Kidney glomerular epithelial cell (primary cell): Measurements from ENCODE around the gene MCU.

Source experiments
- DNase-seq: peaks from one replicate; lab custom pipeline; 2025; lab: John Stamatoyannopoulos, UW

The MCU gene

GRCh38 chr10:72802763-72803505 is 111.0 kb downstream of the MCU start:
- peak; percentile 30 for DNase-seq

DNA sequence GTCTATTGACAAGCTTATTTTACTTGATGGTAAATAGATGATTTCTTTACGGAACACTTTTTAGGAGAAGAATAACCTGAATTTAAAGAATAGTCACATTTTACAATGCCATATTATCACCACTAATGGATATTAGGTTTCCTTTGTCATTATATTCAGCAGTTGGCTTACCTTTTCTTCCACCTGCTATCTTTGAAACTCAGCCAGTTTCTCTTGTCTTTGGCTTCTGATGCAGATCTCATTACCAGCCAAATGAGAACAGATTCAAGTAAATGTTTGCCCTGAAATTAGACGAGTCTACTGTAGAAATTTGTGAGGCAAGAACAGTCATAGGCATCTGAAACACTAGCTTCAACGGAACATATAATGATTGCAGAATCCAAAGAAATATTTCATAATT is 116.1 kb downstream of the MCU start:
- DNase-seq: no peak

DNA sequence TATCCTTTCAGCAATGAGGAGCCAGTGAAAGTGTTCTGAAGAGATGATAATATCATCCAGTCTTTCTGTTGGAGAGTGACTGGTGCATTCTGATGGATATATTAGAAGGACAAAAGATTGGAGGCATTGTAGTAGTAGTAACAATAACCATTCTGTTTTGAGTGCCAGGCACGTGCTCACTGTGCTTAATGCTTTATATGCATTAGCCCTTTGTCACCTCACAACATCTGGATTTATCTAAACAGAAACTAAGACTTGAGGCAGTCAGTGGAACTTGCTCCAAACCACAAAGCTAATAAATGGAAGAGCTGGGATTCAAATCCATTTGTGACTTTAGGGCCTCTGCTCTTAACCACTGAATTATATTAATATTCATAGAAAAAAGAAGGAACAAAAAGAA is 117.1 kb downstream of the MCU start:
- DNase-seq: no peak

DNA sequence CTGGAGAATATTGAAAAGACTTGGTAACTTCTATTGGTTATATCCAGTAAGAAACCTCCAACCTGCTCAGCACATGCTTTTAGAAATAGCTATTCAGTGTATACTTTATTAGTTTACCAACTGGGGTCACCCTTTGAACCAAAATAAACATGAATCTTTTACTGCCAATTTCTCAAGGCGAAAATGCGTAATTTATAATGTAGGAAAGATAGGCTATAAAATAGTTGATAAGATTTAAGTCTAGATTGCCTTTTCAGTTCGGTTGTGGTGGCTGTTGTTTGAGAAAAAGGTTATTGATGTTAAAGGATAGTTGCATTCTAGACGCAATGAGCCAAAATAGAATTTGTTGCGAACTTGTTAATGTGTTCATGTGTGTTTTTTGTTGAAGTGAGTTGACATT is 119.0 kb downstream of the MCU start:
- no peak for DNase-seq

DNA sequence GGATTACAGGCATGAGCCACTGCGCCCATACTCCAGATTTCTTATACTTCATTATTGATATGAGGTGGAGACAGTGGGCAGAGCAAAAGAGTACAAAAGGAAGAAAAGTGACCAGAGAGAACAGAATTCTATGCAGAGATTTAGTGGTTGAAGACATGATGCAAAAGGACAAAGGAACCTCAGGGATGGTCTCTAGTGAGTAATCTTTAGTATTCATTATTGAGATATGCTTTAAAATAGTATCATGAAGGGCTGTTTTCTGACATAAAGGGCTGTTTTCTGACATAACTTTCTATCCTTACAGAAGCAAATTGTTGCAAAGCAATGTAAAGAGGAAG is 120.4 kb downstream of the MCU start:
- no peak for DNase-seq

DNA sequence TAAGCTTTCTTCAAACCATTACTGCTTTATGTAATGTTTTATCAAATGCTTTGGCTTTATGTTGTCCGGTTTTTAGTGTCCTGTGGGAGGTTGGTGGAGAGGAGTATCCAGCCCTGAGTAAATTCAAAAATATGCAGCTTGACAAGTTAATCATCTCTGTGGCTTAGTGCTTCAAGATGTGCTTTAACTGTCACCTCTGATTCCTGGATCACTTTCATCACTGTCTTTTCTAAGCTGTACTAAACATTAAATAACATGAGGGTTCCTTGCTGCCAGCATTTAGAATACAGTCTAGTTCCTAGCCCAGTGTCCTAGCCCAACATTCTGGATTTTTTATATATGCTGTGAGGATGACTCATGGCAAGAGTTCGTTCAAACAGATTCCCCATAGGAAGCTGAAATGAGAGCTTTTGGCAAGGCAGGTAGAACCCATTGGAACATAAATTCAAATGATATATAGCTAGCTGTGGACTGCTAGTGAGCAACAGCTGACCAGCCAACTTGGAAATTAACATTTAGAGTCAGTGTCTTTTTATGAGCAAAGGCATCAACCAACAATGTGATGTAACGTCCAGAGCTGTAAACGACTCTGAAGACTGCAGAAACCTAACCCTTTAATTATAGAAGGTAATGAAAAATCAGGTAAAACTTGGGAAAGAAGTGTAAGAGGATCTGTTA is 120.9 kb downstream of the MCU start:
- peak; percentile 62 for DNase-seq

GRCh38 chr10:72814099-72814790 is 122.3 kb downstream of the MCU start:
- peak; percentile 29 for DNase-seq

DNA sequence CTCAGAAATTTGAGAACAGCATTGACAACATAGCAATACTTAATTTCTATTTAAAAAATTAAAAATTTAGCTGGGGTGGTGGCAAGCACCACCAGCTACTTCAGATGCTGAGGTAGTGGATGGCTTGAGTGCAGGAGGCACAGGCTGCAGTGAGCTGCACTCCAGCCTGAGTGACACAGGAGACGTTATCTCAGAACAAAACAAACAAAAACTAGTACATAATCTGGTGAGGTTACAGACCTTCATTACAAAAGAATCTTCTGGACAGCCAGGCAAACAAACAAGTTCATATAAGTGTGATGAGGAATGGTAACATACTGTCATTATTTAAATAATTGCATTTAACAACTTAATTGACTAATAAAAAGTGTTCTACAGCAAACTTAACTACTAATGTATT is 124.6 kb downstream of the MCU start:
- no peak for DNase-seq

DNA sequence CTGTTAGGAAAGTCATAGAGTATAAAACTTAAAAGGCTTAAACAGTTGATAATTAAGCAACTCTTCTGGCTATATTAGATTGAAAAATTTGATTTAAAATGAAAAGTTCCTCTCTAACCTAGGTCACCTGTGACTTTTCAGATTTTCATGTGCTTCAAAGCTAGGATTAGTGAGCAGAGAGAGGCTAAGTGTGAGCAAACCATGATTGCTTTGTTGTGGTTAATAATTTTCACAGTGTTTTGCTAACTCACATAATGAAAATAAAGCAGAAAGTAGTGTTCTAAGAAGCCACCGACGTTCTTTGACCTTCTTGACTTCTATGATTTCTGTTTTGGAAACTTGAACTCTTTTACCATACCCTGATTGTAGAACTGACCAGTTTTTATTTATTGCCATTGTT is 126.1 kb downstream of the MCU start:
- no peak for DNase-seq

- no peak for DNase-seq
Observed at GRCh38 chr10:72819053-72819452, 127.1 kb downstream of the MCU start.

- DNase-seq: no peak
Observed at GRCh38 chr10:72821606-72822005, 129.7 kb downstream of the MCU start.

DNA sequence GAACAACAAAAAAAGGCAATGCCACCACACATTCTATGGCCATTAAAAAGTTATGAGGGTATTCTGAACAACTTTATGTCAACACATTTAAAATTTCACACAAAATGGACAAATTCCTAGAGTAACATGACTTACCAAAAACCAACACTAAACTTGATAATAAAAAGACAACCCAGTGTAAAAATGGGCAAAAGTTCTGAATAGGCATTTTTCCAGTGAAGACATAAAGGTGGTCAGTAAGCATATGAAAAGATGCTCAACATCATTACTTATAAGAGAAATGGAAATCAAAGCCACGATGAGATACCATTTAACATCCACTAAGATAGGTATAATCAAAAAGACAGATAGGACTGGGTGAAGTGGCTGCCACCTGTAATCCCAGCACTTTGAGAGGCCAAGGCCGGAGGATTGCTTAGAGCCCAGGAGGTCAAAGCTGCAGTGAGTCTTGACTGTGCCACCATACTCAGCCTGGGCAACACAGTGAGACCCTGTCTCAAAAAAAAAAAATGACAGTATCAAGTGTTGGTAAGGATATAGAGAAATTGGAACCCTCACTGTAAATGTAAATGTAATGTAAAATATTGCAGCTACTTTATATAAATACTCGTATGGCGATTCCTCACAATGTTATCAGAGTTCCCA is 130.5 kb downstream of the MCU start:
- DNase-seq: no peak

- DNase-seq: no peak
Observed at GRCh38 chr10:72825163-72825562, 133.2 kb downstream of the MCU start.

DNA sequence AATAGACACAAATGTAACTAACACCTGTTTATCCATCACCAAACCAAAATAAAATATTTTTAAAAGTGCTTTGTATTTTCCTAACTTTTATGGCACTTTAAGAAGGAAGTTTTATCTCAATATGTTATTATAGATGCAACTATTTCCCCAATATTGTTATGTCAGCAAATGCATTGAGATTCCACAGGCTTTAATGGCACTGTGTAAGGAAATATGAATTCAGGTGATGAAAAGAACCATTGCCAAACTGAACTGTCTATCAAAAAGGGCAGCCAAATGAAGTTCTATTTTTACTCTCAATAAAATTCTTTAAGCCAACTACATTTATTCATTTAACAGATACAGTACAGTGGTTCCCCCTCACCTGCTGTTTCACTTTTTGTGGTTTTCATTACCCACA is 134.4 kb downstream of the MCU start:
- no peak for DNase-seq

DNA sequence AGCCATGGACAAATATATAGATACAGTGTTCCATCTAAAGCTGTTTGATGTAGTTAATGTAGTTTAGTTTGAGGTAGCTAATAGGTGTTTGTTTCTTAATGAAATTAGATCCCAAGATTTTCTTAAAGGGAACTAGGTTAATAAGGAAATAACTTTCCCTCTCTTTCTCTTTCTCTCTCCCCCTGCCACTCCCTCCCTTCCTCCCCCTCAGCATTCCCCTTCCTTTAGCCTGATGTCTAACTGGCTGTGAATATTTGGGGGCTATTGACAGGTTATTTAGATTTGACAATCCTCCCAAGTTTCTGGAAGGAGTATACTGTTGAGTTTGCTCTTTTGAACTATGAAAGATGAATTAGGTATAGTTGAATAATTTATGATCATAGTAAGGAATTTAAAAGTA is 136.4 kb downstream of the MCU start:
- DNase-seq: no peak

GRCh38 chr10:72830625-72831024 is 138.7 kb downstream of the MCU start:
- no peak for DNase-seq

GRCh38 chr10:72831696-72832409 is 139.9 kb downstream of the MCU start:
- DNase-seq: no peak

DNA sequence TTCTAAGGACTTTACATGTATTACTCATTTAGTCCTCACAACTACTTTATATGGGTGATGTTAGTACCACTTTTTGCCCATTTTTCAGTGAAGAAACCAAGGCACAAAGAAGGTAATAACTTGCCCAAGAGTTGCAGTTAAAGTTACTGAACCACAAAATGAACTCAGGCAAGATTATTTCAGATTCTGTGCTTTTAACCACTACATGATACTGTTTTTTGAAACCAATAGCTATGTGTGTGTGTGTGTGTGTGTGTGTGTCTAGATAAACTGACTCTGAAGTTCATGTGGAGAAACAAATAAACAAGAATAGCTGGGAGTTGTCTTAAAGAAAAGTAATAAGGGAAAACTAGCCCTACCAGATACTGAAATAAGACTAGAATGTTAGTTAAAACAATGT is 140.8 kb downstream of the MCU start:
- peak; percentile 10 for DNase-seq

DNA sequence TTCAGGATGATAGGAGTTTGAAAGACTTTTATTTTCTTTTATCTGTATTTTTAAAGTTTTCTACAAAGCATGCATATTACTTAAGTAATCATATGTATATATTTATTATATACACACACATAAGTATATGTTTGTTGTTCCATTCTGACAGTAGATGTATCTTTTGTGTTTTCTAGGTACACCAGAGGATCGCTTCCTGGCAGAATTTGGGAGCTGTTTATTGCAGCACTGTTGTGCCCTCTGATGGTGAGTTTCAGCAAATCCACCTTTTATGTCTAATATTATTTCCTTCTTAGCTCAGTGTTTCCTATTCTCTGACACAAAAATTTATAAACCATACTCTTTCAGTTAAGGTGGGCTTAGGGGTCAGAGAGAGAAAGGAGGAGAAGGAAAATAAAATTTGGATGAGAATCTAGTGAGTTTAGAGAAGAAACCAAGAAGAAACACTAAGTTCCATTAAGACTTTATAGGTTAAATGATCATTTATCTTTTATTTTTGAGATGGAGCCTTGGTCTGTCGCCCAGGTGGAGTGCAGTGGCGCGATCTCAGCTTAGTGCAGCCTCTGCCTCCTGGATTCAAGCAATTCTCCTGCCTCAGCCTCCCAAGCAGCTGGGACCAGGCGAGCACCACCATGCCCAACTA is 142.4 kb downstream of the MCU start:
- peak; percentile 66 for DNase-seq

GRCh38 chr10:72840319-72840718 is 148.4 kb downstream of the MCU start:
- no peak for DNase-seq

GRCh38 chr10:72841487-72841886 is 149.5 kb downstream of the MCU start:
- no peak for DNase-seq

DNA sequence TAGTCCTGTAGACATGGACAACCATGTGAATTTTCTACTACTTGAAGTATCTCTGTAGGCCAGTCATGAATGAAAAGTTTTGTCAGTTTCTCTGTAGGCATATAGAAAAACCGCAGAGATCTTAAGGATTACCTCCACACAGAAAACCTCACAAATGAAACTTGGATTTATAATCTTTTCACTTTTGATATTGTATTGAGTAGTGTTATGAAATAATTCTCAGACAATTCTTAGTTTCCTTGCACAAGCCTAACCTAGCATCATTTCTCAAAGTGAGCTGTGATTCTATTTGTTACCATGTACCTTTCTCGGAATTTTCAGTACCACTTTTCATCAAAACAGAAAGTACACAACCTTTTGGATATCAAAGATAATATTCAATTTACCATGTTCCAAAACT is 150.2 kb downstream of the MCU start:
- DNase-seq: no peak
